Mesenteric fat pad (tissue), 1 donor: Measurements from ENCODE around the gene FLOT2. TPM values are rescaled to one million over a fixed set of nuclear protein-coding genes. Genes with fewer than 3 reads are reported as not detected.

Experiments used
- DNase-seq: peaks from one replicate; pipeline ENCODE4 v3.0.0-alpha.2; 2020; ENCODE audit warnings: low spot score
- total RNA-seq: library from RNA; stranded (reverse); fragmentation: NEBNext Ultra II Directional; extraction: Animal tissue kit (Norgen Biotek cat#: 25700); gene quantifications from one replicate; pipeline ENCODE4 v1.2.1, GENCODE V29; 2021
- donor health status: DM: yes; HTN: yes; CAD: no.

The FLOT2 gene
- total RNA-seq, 1 donor from 2014 or later: 126 TPM

DNA sequence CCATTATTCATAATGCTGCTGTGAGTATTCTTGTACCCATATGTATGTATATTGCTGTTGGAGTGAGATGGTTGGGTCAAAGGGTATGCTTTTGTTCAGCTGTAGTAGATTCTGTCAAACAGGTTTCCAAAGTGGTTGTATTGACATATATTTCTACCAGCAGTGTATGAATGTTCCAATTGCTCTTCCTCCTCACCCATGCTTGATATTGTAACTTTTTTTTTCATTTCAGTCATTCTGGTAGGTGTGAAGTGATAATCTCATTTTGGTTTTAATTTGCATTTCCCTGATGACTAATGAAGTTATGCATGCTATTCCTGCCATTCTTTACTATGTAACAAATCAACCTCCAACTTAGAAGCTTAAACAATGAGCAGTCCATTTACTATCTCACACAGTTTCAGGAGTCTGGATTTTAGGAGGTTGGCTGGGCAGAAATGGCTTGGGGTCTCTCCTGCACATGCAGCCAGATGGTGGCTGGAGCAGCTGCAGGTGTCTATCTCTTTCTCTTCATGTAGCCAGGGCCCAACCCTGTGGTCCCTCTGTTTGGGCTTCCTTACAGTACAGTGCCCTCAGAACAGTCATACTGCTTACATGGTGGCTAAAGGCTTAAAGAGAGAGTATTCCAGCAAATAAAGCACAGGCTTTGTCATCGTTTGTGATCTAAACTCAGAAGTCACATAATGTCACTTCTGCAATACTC lies 21.5 kb downstream of the FLOT2 start:
- DNase-seq: no peak

DNA sequence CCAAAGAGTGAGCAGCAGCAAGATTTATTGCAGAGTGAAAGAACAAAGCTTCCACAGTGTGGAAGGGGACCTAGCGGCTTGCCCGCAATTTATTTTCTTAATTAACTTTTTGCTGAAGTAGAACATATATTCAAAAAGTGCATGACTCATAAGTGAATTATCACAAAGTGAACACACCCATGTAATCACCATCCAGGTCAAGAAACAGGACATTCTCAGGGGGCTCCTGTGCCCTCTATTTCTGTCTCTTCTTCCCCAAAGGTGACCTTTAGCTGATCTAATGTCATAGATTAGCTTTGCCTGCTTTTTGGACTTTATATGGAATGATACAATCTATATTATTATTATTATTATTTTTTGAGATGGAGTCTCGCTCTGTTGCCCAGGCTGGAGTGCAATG lies 22.8 kb downstream of the FLOT2 start:
- DNase-seq: no peak

DNA sequence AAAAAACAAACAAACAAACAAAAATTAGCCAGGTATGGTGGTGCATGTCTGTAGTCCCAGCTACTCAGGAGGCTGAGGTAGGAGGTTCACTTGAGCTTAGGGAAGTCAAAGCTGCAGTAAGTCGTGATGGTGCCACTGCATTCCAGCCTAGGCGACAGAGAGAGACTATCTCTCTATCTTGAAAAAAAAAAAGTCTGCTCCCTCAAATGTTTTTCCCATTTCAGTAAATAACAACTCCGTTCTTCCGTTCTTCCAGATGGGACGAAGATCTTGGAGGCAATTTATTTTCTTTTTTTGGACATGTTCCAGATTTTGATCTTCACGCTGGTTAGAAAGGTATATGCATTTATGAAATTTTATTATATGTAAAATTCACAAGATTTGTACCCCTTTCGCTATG lies 23.7 kb downstream of the FLOT2 start:
- no peak for DNase-seq

DNA sequence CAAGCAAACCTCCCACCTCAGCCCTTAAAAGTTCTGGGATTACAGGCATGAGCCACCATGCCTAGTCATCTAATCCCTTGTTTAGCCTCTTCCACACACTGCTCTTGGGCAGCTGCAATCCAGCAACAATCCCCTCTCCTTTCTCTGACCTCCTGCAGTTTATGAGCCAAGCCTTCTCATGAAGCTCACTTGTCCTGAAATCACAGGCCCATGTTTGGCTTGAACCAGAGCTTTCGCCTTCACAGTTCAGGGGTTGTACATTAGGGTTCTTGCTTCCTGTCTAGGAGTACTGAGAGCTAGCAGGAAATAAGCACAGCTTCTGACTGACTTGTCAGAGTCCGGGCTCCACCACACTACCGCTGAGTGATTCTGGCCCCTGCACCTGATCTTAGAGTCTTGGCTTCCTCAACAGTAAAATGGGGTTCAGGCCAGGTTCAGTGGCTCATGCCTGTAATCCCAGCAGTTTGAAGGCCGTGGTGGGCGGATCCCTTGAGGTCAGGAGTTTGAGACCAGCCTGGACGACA lies 26.4 kb downstream of the FLOT2 start:
- DNase-seq: no peak

DNA sequence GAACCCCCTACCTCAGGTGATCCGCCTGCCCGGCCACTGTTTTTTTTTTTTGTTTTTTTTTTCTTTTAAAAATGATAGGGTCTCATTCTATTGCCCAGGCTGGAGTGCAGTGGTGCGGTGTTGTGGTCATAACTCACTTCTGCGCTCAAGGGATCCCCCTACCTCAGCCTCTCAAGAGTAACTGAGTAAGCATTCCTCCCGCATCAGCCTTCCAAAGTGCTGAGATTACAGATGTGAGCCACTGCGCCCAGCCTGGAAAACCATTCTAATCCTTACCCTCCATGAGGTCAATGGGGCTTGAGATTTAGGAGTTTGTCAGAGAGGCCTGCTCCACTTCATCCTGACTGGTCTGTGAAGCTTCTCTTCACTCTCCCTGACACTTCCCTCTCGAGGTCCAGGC lies 30.3 kb downstream of the FLOT2 start:
- no peak for DNase-seq

DNA sequence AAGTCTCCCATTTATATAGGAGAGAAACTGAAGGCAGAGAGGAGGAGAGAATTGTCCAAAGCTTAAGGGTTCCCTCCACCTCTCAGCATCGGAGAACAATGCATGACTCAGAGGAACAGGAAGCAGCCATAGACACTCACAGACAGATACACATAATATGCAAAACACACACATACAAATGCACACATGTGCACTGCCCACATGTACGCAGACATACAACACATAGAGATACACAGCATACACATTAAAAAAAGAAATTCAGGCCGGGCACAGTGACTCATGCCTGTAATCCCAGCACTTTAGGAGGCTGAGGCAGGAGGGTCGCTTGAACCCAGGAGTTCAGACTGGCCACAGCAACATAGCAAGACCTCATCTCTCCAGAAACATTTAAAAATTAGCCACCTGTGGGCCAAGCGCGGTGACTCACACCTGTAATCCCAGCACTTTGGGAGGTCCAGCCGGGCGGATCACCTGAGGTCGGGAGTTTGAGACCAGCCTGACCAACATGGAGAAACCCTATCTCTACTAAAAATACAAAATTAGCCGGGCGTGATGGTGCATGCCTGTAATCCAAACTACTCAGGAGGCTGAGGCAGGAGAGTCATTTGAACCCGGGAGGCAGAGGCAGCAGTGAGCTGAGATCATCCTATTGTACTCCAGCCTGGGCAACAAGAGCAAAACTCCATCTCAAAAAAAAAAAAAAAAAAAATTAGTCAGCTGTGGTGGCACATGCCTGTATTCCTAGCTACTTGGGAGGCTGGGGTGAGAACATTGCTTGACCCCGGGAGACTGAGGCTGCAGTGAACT lies 31.4 kb downstream of the FLOT2 start:
- no peak for DNase-seq

DNA sequence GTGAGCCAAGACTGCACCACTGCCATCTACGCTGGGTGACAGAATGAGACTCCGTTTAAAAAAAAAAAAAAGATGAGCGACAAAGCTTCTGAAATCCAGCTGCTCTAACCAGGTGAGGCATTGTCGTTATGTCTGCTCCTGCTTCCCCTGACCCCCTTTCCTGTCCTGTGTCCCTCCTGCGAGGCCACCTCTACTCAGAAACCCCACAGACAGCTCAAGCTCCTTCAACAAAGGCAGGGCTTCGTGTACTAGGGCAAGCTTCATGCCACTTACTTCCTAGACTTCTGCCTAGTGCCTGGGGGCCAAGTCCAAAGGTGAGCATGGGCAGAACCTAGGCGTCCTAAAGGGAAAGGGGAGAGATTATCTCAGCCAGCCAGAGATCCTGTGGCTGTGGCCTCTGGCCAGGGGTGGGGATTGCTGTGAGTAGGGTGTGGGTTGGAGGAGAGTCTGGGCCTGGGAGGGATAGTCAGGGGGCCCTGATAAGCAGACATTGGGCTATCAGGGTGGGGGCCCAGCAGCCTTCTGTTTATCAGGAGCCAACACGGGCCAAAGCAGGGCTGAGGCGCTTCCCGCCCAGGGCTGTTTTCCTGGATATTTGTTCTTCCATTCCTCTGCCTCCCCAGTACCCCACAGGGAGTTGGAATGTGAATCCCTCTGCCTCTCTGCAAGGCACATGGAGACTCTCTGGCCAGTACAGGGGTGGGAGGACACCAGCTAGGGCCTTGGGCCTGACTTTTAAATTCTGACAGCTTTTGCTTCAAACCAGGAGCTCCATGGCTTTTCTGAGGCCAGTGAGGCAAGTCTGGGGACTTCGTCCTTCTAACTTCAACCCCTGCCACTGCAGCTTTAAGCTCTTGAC lies 32.3 kb downstream of the FLOT2 start:
- no peak for DNase-seq

DNA sequence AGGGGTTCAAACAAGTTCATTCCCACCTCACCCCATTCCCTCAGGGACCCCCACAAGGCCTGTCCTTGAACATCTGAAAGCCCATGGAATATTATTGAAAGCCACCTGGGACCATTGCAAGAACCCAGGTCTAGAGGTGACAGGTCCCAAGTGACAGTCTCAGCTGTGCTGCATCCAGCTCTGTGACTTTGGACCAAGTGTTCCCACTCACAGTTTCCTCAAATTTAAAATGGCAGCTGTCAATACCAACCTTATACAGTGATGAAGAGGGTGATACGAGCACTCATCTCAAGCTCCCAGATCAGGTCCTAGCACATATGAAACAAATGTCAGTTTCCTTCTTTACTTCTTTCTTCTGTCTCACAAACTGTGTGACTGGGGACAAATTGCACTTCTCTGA lies 33.6 kb downstream of the FLOT2 start:
- DNase-seq: no peak

DNA sequence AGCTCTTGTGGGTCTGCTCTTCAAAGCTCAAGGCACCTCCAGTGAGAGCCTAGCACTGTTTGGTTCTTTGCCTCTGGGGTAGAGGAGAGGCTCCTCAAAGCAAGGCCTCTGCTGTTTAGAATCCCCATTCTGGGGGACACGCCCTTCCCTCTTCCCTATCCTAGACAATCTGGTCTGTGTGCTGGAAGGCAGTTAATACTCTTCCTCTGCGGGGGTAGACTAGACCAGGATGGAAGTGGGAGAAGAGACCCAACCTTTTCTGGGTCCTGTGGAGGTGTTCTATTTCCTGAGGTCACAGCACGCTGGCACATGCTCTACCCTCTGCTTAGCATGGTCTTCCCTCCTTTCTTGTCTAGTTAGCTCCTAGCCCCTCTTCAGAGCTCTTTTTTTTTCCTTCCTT lies 35.0 kb downstream of the FLOT2 start:
- no peak for DNase-seq

DNA sequence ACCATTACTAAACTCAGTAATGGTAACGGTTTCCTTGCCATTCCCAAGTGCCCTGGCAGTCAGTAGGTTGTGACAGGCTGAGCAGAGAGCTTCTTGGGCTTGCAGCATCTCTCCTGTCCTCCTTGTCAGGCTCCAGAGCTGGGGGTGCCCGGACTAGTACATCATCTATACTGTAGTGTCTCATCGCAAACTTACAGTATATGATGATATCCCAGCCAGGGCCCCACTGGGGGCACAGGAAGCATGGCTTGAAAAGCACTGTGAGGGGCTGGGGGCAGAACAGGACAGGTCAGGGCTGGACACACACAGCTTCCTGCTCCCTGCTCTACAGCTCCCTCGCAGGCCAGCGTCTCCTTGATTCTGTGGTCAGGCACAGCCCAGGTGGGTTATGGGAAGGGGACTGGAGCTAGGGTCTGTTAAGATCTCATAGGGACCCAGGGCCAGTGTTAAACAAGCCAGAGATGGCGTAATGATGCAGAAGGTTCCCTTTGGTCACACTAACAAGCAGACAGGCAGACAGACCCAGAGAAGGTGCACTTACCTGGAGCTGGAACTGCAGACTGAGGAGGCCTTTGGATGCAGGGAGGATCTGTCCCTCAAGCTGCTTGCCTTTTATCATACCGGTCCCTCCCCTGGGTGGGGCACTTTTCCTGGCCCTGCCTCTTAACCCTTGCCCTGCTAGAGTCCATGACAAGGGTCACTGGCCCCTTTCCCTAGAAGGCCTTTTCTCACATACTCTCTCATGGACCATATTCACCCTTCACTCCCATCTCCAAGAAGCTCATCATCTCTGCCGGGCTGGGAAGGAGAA lies 35.9 kb downstream of the FLOT2 start:
- DNase-seq: no peak

DNA sequence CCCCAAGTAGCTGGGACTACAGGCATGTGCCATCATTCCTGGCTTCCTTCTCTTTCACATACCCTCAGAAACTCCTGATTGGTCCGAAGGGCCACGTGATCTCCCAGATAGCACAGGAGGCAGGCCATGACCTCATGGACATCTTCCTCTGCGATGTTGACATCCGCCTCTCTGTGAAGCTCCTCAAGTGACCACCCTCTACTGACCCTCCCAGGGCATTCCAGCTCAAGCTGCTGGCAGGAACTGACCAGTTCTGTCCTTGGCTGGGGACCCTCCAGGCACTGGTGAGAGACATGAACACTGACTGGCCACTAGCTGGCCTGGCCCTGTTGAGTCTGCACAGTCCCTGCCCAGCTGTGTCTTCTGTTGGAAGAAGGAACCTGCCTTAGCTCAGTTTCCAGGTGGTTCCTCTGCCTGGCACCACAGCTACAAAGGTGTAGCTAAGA lies 37.1 kb downstream of the FLOT2 start:
- no peak for DNase-seq

DNA sequence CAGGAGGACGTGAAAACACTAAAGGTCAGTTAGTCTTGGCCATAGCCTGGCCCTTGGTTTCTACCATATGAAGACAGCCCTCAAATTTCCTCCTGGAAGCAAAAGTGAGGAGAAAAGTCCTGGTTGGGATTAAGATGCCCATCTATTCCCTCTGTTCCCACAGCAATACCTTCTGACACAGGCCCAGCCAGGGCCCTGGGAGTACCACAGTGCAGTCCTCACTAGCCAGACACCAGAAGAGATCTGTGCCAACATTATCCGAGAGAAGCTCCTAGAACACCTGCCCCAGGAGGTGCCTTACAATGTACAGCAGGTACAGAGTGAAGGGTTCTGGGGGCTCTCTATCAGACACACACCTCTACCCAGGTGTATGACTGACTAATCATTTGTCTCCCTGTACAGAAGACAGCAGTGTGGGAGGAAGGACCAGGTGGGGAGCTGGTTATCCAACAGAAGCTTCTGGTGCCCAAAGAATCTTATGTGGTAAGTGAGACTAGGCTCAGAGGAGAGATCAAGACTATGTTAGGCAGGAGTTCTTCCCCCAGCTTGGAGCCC lies 38.7 kb downstream of the FLOT2 start:
- no peak for DNase-seq

DNA sequence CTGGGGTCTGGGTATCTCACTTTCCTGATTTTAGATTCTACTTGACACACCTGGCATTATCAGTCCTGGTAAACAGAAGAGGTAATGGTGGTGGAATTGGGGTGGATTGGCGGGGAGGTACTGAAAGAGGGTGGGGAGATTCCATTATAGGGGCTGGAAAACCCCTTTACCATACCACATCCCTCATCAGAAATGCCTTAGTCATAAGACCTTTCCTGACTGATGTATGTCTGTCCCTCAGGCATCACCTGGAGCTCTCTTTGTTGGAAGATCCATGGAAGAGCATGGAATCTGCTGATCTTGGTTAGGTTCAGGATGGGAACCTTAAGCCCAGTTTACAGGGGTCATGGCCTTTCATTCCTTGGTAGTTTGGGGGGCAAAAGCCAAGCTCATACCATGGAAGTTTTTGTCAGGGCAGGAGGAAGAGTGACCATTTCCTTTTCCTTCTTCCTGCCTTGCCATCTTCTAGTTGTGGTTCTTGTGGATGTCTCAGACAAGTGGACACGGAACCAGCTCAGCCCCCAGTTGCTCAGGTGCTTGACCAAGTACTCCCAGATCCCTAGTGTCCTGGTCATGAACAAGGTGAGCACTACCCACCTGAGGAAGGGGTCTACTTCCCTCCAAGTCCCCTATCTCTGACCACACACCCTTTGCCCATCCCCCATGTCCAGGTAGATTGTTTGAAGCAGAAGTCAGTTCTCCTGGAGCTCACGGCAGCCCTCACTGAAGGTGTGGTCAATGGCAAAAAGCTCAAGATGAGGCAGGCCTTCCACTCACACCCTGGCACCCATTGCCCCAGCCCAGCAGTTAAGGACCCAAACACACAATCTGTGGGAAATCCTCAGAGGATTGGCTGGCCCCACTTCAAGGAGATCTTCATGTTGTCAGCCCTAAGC lies 39.4 kb downstream of the FLOT2 start:
- no peak for DNase-seq

DNA sequence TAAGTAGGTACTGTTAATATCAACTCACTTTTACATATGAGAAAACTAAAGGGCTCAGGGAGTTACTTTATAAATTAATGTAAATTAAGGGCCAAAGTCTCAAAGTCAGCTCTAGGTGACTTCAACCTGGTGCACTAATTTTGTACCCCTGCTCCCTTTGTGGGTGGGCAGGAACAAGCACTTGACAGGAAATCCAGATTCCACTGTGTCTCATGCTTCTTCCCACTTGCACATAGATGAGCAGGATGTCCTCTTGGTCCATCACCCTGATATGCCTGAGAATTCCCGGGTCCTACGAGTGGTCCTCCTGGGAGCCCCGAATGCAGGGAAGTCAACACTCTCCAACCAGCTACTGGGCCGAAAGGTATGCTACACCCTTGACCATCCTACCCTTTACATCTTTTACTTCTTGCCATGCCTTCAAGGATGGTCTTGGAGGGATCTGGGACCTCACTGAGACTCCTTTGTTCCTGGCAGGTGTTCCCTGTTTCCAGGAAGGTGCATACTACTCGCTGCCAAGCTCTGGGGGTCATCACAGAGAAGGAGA lies 41.4 kb downstream of the FLOT2 start:
- DNase-seq: no peak

DNA sequence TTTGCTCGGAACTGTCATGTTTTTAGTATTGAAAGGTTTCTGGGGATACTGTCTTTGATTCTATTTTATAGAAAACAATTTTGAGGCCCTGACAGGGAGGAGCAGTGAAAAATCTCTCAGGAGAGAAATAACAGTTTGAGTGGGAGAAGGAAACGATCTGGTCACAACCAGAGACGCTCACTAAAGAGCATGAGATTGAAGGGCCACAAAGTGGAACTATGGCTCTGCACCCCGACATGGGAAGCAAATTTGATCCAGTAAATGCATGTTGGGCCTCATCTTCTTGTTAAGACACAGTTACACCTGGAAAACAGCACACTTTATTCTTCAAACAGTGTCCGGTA lies 42.2 kb downstream of the FLOT2 start:
- DNase-seq: no peak

DNA sequence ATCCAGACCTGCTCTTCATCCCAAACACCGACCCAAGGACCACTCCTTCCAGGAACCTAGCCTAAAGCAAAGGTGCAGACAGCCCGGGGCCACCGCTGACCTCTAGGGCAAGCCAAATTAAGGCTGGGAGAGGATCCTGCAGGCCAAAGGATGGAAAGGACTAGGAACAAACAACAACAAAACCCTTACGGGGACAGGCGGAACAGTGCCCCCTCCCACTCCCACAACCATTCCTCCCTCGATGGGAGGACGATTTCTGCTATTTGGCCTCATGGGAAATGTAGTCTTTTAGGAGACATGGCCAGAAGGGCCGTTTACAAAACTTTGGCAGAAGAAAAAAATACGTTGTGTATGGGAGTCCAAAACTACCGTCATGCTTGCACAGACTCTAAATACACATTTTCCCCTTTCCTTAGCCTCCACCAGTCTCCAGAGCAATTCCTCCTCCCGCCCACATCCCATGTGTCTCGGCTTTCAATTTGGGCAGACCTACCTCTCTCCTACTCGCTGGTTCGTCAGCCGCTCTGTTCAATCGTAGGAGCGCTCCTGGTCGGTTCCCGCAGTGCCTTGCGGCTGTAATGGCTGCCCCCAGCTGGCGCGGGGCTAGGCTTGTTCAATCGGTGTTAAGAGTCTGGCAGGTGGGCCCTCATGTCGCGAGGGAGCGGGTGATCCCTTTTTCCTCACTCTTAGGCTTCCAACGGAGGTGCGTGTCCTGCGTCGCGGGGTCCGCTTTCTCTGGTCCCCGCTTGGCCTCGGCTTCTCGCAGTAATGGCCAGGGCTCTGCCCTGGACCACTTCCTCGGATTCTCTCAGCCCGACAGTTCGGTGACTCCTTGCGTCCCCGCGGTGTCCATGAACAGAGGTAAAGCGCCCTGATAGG lies 42.8 kb downstream of the FLOT2 start, which contains the start of gene ERAL1:
Gene ERAL1 (plus strand): TSS at position 560 of the 879 bp plus-strand sequence. CDS start 19 bp downstream, at position 579.
- peak; percentile 94 for DNase-seq

DNA sequence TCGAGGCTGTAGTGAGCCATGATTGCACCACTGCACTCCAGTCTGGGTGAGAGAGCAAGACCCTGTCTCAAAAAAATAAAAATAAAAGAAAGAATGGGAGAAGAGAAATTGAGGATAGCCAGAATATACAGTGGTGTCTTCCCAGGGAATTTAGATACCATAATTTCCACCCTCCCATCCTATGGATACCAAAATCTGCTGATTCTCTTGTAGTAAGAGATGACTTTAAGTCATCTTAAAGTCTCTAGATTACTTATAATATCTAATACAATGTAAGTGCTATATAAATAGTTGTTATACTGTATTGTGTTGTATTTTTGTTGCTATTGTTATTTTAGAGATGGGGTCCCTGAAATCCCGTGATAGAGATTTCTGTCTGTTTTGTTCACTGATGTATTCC lies 44.2 kb downstream of the FLOT2 start:
- no peak for DNase-seq

DNA sequence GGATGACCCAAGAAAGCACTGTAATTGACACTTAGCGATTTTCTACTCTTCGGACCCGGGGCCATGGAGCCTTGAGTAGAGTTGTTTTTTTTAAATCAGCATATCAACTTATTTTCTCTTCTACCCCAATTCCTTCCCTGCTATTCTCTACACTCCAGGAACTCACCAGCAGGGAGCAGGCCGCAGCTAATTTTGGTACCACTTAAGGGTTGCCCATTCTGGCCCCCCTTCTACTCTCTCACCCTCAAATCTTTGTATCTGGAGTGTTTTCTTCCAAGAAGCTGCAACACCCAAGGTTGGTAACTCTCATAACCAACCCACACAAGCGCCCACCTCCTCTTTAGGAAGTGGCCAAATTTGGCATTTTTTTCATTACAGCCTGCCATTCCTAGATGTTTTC lies 48.3 kb downstream of the FLOT2 start:
- no peak for DNase-seq
